ENCODE data around the gene SERPINA12. TPM values are rescaled to one million over a fixed set of nuclear protein-coding genes. Genes with fewer than 3 reads are reported as not detected.

The SERPINA12 gene
- total RNA-seq, 1 donor from 2014 or later, result not detected

DNA sequence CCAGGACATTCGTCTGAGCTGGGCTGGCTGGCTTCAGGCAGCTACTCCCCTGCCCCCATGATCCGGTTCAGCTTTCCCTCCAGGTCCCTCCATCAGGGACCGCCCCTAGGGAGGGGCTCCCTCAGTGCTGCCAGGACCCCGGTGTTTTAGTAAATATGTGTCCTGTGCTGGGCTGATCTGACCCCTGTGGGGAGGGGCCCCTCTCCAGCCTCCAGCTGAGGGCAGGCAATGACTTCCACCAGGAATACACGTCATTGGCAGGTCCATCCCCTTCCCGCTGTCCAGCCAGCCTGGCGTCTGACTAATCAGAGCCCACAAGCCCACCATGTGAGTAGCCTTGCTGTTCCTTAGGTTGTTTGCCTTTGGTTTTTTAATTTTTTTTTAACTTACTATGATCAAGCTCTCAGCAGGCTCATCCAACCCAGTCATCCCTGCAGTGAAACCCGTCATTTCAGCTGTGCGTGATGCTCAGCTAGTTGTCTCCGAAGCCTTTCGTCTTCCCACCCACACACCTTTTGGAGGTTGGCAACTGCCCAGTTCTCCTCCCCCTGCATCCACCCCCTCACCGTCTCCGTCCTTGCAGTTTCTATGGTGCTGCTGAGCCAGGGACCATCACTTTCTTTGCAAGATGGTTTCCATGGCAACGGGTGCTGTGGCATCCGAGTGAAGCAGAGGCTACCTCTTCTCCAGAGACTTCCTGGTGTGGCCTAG is 36.0 kb upstream of the SERPINA12 start:
- Histone ChIP-seq H3K4me3 (ENCODE audit: low read length in 3 of 3) (no peak overlapping the region), H3K27me3 (ENCODE audit: control insufficient read depth in 3 of 3, insufficient read depth in 3 of 3, low read length in 3 of 3) (peaks cover 0 to 12% (median 2%) of the 10 kb centered on the region in 3 donors), H3K9me3 (ENCODE audit: control insufficient read depth in 3 of 3, low read length in 3 of 3) (peaks cover 0 to 3% (median 0%) of the 10 kb centered on the region in 3 donors), H3K4me1 (ENCODE audit: control insufficient read depth in 3 of 3, insufficient read depth in 3 of 3, low read length in 3 of 3) (no peaks in the 10 kb centered on the region), H3K36me3 (ENCODE audit: control insufficient read depth in 3 of 3, insufficient read depth in 3 of 3, low read length in 3 of 3) (no peaks in the 10 kb centered on the region), H3K27ac (ENCODE audit: low read depth, low read length) (no peak overlapping the region), H3K9ac (ENCODE audit: low read depth in 1 of 3, low read length in 3 of 3) (no peak overlapping the region)

DNA sequence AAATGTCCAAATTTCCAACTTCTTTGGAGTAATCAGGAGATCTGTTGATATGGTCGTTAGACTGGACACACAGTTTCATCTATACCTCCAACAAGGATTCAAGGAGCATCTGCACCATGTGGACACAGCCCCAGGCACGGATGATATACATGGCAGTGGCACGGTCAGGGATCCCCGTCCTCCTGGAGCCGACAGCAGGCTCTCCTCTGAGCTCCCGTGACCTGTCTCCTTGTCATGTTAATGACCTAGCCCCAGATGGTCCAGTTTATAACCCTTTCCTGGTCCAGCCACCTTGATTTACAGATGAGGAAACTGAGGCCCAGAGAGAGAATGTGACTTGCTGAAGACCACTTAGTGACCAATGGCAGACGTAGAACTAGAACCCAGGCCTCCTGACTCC is 35.5 kb upstream of the SERPINA12 start:
- Histone ChIP-seq H3K4me3 (ENCODE audit: low read length in 3 of 3) (no peak overlapping the region), H3K9ac (ENCODE audit: low read depth in 1 of 3, low read length in 3 of 3) (no peak overlapping the region), H3K27ac (ENCODE audit: low read depth, low read length) (no peak overlapping the region), H3K36me3 (ENCODE audit: control insufficient read depth in 3 of 3, insufficient read depth in 3 of 3, low read length in 3 of 3) (no peaks in the 10 kb centered on the region), H3K9me3 (ENCODE audit: control insufficient read depth in 3 of 3, low read length in 3 of 3) (peaks cover 0 to 3% (median 0%) of the 10 kb centered on the region in 3 donors), H3K4me1 (ENCODE audit: control insufficient read depth in 3 of 3, insufficient read depth in 3 of 3, low read length in 3 of 3) (no peaks in the 10 kb centered on the region), H3K27me3 (ENCODE audit: control insufficient read depth in 3 of 3, insufficient read depth in 3 of 3, low read length in 3 of 3) (peaks cover 0 to 12% (median 2%) of the 10 kb centered on the region in 3 donors)

DNA sequence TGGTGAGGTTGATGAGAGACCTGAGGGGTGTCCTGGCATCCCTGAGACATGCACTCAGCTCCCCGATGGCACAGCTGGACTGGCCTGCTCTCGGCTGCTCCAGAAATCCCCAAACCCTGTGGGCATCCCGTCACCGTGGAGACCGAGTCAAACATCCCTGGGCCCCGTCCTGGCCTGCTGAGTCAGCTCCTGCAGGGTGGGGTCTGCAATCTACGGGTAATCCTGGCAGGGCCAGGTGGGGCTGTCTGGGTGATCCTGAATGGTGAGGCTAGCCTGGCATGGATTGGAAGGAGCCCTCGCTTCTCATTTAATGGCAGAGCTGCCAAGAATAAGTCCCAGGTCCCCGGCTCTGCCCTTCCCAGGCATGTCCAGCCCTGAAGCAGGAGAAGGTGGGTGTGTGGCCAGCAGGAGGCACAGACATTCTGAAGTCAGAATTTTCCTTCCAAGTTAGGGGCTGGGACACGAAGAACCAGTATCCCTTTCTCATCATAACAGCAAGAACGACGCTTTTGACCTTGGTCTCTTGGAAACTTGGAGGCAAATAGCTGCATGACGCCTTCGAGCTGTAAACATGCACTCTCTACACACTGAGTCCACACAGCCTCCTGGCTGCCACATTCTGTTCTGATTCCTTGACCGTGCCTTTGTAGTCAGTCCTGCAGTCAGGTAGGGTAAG is 34.3 kb upstream of the SERPINA12 start:
- Histone ChIP-seq H3K4me3 (ENCODE audit: low read length in 3 of 3) (no peak overlapping the region), H3K36me3 (ENCODE audit: control insufficient read depth in 3 of 3, insufficient read depth in 3 of 3, low read length in 3 of 3) (no peaks in the 10 kb centered on the region), H3K4me1 (ENCODE audit: control insufficient read depth in 3 of 3, insufficient read depth in 3 of 3, low read length in 3 of 3) (no peaks in the 10 kb centered on the region), H3K27ac (ENCODE audit: low read depth, low read length) (no peak overlapping the region), H3K27me3 (ENCODE audit: control insufficient read depth in 3 of 3, insufficient read depth in 3 of 3, low read length in 3 of 3) (peaks cover 0 to 12% (median 2%) of the 10 kb centered on the region in 3 donors), H3K9me3 (ENCODE audit: control insufficient read depth in 3 of 3, low read length in 3 of 3) (peaks cover 0 to 3% (median 0%) of the 10 kb centered on the region in 3 donors), H3K9ac (ENCODE audit: low read depth in 1 of 3, low read length in 3 of 3) (no peak overlapping the region)

DNA sequence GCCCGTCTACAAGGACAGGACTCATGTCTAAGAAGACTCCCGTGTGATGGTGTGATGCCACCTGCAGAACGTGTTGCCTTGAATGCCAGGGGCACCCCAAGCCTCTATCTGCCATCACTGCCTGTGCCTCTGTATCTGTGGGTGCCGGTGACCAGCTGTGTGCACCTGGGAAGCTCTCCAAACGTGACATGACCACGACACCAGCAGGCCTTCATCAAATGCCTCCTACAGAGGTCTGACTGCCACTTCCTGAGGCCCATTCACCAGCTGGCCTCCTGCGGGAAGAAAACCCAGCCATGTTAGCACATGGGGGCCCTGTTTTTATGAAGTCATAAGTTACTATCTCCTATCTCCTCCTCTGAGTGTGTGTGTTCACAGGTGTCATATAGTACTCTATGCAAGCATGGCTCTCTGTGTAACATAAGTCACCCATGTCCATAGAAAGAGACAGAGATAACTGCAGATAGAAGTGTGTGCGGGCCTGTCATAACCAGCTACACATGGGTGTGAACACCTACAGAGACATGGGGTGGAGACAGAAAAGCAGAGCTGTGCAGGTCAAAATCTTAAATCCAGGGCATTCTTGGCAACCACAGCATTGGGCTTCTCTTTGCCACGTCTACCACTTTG is 33.7 kb upstream of the SERPINA12 start:
- H3K36me3 ChIP-seq (ENCODE audit: control insufficient read depth in 3 of 3, insufficient read depth in 3 of 3, low read length in 3 of 3), result no peaks in the 10 kb centered on the region
- H3K27ac ChIP-seq (ENCODE audit: low read depth, low read length), result no peak overlapping the region
- H3K27me3 ChIP-seq (ENCODE audit: control insufficient read depth in 3 of 3, insufficient read depth in 3 of 3, low read length in 3 of 3), result peaks cover 0 to 16% (median 7%) of the 10 kb centered on the region in 3 donors

DNA sequence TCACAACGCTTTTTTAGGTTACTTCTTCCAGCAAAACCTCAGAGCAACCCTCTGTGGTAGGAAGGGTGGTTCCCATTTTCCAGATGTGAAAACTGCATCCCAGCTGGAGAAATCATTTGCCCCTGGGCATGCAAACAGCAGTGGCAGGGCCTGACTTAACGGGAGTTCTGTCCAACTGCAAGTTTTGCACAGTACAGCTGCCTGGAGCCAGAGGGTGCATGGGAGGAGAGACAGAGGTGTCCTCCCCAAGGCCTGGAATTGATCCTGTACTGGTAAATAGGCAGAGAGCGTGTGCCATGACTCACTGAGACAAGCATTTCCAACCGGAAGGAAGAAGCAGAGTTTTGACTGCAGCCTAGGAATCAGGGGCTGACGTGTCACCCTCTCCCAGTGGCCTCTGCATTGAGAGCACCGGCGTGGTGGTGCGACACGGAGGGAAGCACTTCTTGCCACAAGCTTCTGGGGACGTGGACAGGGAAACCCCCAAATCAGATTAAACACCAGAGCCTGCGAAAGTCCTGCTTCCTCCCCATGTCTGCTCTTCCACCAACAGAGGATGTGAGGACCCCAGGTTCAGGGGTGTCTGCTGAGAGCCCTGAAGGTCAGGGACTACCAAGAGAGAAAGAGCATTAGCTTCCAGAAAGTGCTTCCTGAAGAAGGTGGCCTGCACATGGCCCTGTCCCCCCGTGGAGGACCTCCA is 33.0 kb upstream of the SERPINA12 start:
- Histone ChIP-seq H3K27me3 (ENCODE audit: control insufficient read depth in 3 of 3, insufficient read depth in 3 of 3, low read length in 3 of 3) (peaks cover 0 to 16% (median 7%) of the 10 kb centered on the region in 3 donors), H3K27ac (ENCODE audit: low read depth, low read length) (no peak overlapping the region), H3K4me3 (ENCODE audit: low read length in 3 of 3) (no peak overlapping the region), H3K9ac (ENCODE audit: low read depth in 1 of 3, low read length in 3 of 3) (no peak overlapping the region), H3K36me3 (ENCODE audit: control insufficient read depth in 3 of 3, insufficient read depth in 3 of 3, low read length in 3 of 3) (no peaks in the 10 kb centered on the region), H3K9me3 (ENCODE audit: control insufficient read depth in 3 of 3, low read length in 3 of 3) (peaks cover 0 to 3% (median 0%) of the 10 kb centered on the region in 3 donors), H3K4me1 (ENCODE audit: control insufficient read depth in 3 of 3, insufficient read depth in 3 of 3, low read length in 3 of 3) (no peaks in the 10 kb centered on the region)

More for the DNA sequence above, 33.7 kb upstream of the SERPINA12 start:
- Histone ChIP-seq H3K4me3 (ENCODE audit: low read length in 3 of 3) (no peak overlapping the region), H3K4me1 (ENCODE audit: control insufficient read depth in 3 of 3, insufficient read depth in 3 of 3, low read length in 3 of 3) (no peaks in the 10 kb centered on the region), H3K9me3 (ENCODE audit: control insufficient read depth in 3 of 3, low read length in 3 of 3) (peaks cover 0 to 3% (median 0%) of the 10 kb centered on the region in 3 donors), H3K9ac (ENCODE audit: low read depth in 1 of 3, low read length in 3 of 3) (no peak overlapping the region)

GRCh38 chr14:94541234-94541975 is 32.1 kb upstream of the SERPINA12 start:
- no peak overlapping the region for H3K27ac ChIP-seq (ENCODE audit: low read depth, low read length)
- no peaks in the 10 kb centered on the region for H3K4me1 ChIP-seq (ENCODE audit: control insufficient read depth in 3 of 3, insufficient read depth in 3 of 3, low read length in 3 of 3)
- peaks cover 0 to 16% (median 6%) of the 10 kb centered on the region in 3 donors for H3K27me3 ChIP-seq (ENCODE audit: control insufficient read depth in 3 of 3, insufficient read depth in 3 of 3, low read length in 3 of 3)
- peaks cover 0 to 2% (median 0%) of the 10 kb centered on the region in 3 donors for H3K9me3 ChIP-seq (ENCODE audit: control insufficient read depth in 3 of 3, low read length in 3 of 3)
- no peaks in the 10 kb centered on the region for H3K36me3 ChIP-seq (ENCODE audit: control insufficient read depth in 3 of 3, insufficient read depth in 3 of 3, low read length in 3 of 3)
- H3K9ac ChIP-seq (ENCODE audit: low read depth in 1 of 3, low read length in 3 of 3), result no peak overlapping the region
- H3K4me3 ChIP-seq (ENCODE audit: low read length in 3 of 3), result no peak overlapping the region

GRCh38 chr14:94540031-94540794 is 30.9 kb upstream of the SERPINA12 start:
- no peak overlapping the region for H3K27ac ChIP-seq (ENCODE audit: low read depth, low read length)
- no peaks in the 10 kb centered on the region for H3K4me1 ChIP-seq (ENCODE audit: control insufficient read depth in 3 of 3, insufficient read depth in 3 of 3, low read length in 3 of 3)
- H3K4me3 ChIP-seq (ENCODE audit: low read length in 3 of 3), result no peak overlapping the region
- peaks cover 0 to 15% (median 5%) of the 10 kb centered on the region in 3 donors for H3K27me3 ChIP-seq (ENCODE audit: control insufficient read depth in 3 of 3, insufficient read depth in 3 of 3, low read length in 3 of 3)
- H3K9ac ChIP-seq (ENCODE audit: low read depth in 1 of 3, low read length in 3 of 3), result no peak overlapping the region
- H3K36me3 ChIP-seq (ENCODE audit: control insufficient read depth in 3 of 3, insufficient read depth in 3 of 3, low read length in 3 of 3), result no peaks in the 10 kb centered on the region
- H3K9me3 ChIP-seq (ENCODE audit: control insufficient read depth in 3 of 3, low read length in 3 of 3), result no peaks in the 10 kb centered on the region

- Histone ChIP-seq H3K36me3 (ENCODE audit: control insufficient read depth in 3 of 3, insufficient read depth in 3 of 3, low read length in 3 of 3) (no peaks in the 10 kb centered on the region), H3K4me3 (ENCODE audit: low read length in 3 of 3) (no peak overlapping the region), H3K9ac (ENCODE audit: low read depth in 1 of 3, low read length in 3 of 3) (no peak overlapping the region), H3K9me3 (ENCODE audit: control insufficient read depth in 3 of 3, low read length in 3 of 3) (no peaks in the 10 kb centered on the region), H3K27ac (ENCODE audit: low read depth, low read length) (no peak overlapping the region), H3K4me1 (ENCODE audit: control insufficient read depth in 3 of 3, insufficient read depth in 3 of 3, low read length in 3 of 3) (no peaks in the 10 kb centered on the region), H3K27me3 (ENCODE audit: control insufficient read depth in 3 of 3, insufficient read depth in 3 of 3, low read length in 3 of 3) (peaks cover 0 to 15% (median 8%) of the 10 kb centered on the region in 3 donors)
These were observed 29.9 kb upstream of the SERPINA12 start for GRCh38 chr14:94539181-94539580.
